ENCODE data around the gene ANKK1. TPM values are rescaled to one million over a fixed set of nuclear protein-coding genes. Genes with fewer than 3 reads are reported as not detected.

ANKK1 gene
- total RNA-seq, 1 donor from 2014 or later, result not detected

DNA sequence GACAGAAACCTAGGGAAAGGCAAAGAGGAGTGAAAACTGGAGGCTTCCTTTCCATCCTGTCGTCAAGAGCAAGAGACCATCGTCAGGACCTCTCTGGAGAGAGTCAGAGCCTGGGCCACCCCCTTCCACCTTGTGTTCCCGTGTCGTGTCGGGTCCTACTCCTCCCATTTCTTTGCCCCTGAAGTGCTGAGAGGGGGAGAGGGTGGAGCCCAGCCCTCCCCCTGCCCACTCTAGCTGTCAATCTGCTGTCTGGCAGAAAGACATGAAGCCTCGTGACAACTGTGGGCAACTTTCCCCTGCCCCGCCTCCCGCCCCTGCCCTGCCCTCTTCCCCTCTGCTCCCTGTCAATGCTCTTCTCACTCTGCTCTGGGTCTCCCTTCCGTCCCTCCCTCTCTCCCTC, 20.6 kb downstream of the ANKK1 start:
- H3K36me3 Mint-ChIP-seq (ENCODE audit: low read depth), result no peaks in the 10 kb centered on the region
- no peak overlapping the region for H3K4me3 Mint-ChIP-seq
- no peak for DNase-seq
- H3K4me1 Mint-ChIP-seq, result no peaks in the 10 kb centered on the region
- H3K27me3 Mint-ChIP-seq, result no peaks in the 10 kb centered on the region
- intact Hi-C loops (cut with micrococcal nuclease), result no loop called here
- no peaks in the 10 kb centered on the region for H3K9me3 Mint-ChIP-seq
- no peak overlapping the region for H3K27ac Mint-ChIP-seq

DNA sequence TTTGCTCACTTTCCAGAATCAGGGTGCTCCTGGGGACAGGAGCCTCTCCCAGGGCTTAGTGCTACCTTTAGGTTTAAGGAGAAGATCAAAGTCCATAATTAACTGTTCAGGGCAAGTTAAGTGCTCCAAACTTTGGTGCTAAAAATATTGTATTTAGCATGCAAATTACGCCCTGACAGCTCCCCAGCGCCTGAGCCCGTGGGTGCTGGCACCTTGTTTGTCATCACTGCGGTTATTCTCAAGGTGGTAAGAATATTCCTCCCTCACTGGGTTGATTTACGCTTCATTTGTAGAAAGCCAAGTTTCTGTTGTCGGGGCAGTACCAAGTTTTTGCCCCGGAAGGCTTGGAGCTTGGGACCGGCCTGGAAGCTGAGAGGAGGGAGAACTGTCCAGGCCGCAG, 21.3 kb downstream of the ANKK1 start:
- H3K27me3 Mint-ChIP-seq, result no peaks in the 10 kb centered on the region
- no peaks in the 10 kb centered on the region for H3K36me3 Mint-ChIP-seq (ENCODE audit: low read depth)
- no peak for DNase-seq
- no peaks in the 10 kb centered on the region for H3K4me1 Mint-ChIP-seq
- no peak overlapping the region for H3K4me3 Mint-ChIP-seq
- no peak overlapping the region for H3K27ac Mint-ChIP-seq
- intact Hi-C loops (cut with micrococcal nuclease), result no loop called here
- H3K9me3 Mint-ChIP-seq, result no peaks in the 10 kb centered on the region

- Mint-ChIP-seq H3K27ac (no peak overlapping the region), H3K4me3 (no peak overlapping the region), H3K9me3 (no peaks in the 10 kb centered on the region), H3K27me3 (no peaks in the 10 kb centered on the region), H3K4me1 (no peaks in the 10 kb centered on the region), H3K36me3 (ENCODE audit: low read depth) (no peaks in the 10 kb centered on the region)
- DNase-seq, result no peak
- intact Hi-C loops (cut with micrococcal nuclease), result no loop called here
These were observed 21.9 kb downstream of the ANKK1 start for GRCh38 chr11:113409526-113409925.

- H3K36me3 Mint-ChIP-seq (ENCODE audit: low read depth), result no peaks in the 10 kb centered on the region
- H3K27ac Mint-ChIP-seq, result no peak overlapping the region
- H3K9me3 Mint-ChIP-seq, result no peaks in the 10 kb centered on the region
- intact Hi-C loops (cut with micrococcal nuclease), result no loop called here
- no peak for DNase-seq
- H3K4me1 Mint-ChIP-seq, result no peaks in the 10 kb centered on the region
- H3K4me3 Mint-ChIP-seq, result no peak overlapping the region
- H3K27me3 Mint-ChIP-seq, result no peaks in the 10 kb centered on the region
These were observed 23.0 kb downstream of the ANKK1 start for GRCh38 chr11:113410414-113411135.

DNA sequence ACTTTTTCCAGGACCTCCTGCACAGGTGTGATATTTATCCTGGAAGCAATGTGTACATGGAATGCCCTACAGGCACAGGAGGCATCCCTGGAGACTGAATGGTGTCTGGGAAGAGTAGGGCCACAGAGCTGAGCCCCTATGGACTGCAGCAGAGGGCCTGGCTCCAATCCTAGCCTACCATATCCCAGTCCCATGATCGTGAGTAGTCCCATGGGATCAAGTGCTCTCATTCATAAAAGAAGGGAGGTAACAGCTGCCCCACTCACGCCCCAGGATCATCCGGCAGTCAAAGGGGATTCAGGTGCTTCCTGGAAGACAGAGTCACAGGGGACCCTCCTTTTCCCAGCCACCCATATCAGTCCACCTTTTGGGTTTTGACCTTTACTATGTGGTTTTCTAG, 24.0 kb downstream of the ANKK1 start:
- Mint-ChIP-seq H3K4me3 (no peak overlapping the region), H3K27ac (no peak overlapping the region), H3K27me3 (no peaks in the 10 kb centered on the region), H3K36me3 (ENCODE audit: low read depth) (no peaks in the 10 kb centered on the region), H3K4me1 (no peaks in the 10 kb centered on the region), H3K9me3 (no peaks in the 10 kb centered on the region)
- intact Hi-C loops (cut with micrococcal nuclease), result no loop called here
- DNase-seq, result no peak

- H3K36me3 Mint-ChIP-seq (ENCODE audit: low read depth), result no peaks in the 10 kb centered on the region
- H3K27me3 Mint-ChIP-seq, result no peaks in the 10 kb centered on the region
- intact Hi-C loops (cut with micrococcal nuclease), result no loop called here
- no peaks in the 10 kb centered on the region for H3K4me1 Mint-ChIP-seq
- no peak for DNase-seq
- H3K4me3 Mint-ChIP-seq, result no peak overlapping the region
- no peaks in the 10 kb centered on the region for H3K9me3 Mint-ChIP-seq
- no peak overlapping the region for H3K27ac Mint-ChIP-seq
These were observed 25.1 kb downstream of the ANKK1 start for GRCh38 chr11:113412675-113413074.

DNA sequence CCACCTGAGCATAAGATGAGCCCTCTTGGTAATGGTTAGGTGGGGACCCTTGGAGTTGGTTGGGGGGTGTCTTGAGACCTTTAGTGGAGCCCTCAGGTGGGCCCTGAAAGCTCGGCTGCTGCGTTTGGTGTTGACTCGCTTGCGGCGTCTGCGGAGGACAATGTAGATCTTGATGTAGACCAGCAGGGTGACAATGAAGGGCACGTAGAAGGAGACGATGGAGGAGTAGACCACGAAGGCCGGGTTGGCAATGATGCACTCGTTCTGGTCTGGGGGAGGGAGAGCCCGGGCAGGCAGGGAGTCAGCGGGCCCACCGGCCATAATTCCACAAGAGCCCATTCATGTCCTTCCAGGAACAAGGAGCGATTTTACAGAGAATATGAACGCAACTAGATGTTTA, 27.8 kb downstream of the ANKK1 start:
- Mint-ChIP-seq H3K9me3 (no peaks in the 10 kb centered on the region), H3K27ac (no peak overlapping the region), H3K36me3 (ENCODE audit: low read depth) (no peaks in the 10 kb centered on the region), H3K27me3 (no peaks in the 10 kb centered on the region), H3K4me3 (no peak overlapping the region), H3K4me1 (no peaks in the 10 kb centered on the region)
- intact Hi-C loops (cut with micrococcal nuclease), result no loop called here
- DNase-seq, result no peak

DNA sequence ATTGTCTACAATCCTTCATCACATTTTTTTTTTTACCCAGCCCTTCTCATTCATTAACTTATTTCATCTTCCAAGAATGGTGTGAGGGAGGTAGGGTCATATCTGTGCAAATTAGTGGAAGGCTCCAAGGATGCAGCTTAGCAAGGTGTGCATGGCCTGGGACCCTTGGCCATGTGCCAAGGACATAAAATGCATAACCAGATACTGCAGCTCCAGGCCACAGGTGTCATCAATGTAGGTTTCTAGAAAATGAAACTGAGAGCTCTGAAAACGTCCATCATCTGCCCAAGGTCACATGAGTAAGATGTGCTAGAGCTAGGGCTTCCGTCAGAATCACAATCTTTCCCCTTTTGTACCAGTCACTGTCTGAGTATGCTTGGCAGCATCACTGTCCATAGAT, 29.8 kb downstream of the ANKK1 start:
- intact Hi-C loops (cut with micrococcal nuclease), result no loop called here
- Mint-ChIP-seq H3K4me1 (no peaks in the 10 kb centered on the region), H3K27me3 (no peaks in the 10 kb centered on the region), H3K27ac (no peak overlapping the region), H3K36me3 (ENCODE audit: low read depth) (no peaks in the 10 kb centered on the region), H3K9me3 (no peaks in the 10 kb centered on the region), H3K4me3 (no peak overlapping the region)
- DNase-seq, result no peak

DNA sequence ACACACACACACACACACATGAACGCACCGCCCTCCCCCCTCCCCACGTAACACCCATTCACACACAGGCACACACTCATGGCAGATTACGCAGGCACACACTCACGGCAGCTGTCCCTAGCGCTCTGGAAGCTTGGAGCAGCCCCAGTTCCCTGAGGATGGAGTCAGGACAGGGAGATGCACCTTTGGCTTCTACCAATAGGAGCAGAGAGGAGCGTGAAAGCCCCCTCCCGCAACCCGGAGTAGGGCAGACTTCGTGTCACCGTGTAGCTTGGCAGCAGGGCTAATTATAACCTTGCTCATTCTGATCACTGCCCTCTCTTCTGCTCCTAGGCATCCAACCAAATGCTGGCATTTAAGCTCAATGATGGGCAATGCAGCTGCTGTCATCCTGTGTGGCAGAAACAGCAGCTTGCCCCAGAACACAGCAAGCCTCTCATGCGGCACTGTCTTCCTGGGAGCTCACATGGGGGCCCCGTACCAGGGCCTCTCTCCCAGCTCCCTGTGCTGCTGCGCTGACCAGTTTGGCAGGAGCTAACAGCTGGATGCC, 31.9 kb downstream of the ANKK1 start:
- intact Hi-C loops (cut with micrococcal nuclease), result no loop called here
- Mint-ChIP-seq H3K4me3 (no peak overlapping the region), H3K4me1 (no peaks in the 10 kb centered on the region), H3K9me3 (no peaks in the 10 kb centered on the region), H3K36me3 (ENCODE audit: low read depth) (no peaks in the 10 kb centered on the region), H3K27me3 (no peaks in the 10 kb centered on the region), H3K27ac (no peak overlapping the region)
- DNase-seq, result no peak

GRCh38 chr11:113420808-113421207, 33.2 kb downstream of the ANKK1 start:
- intact Hi-C loops (cut with micrococcal nuclease), result no loop called here
- Mint-ChIP-seq H3K36me3 (ENCODE audit: low read depth) (no peaks in the 10 kb centered on the region), H3K4me1 (no peaks in the 10 kb centered on the region), H3K27me3 (no peaks in the 10 kb centered on the region), H3K9me3 (no peaks in the 10 kb centered on the region), H3K4me3 (no peak overlapping the region), H3K27ac (no peak overlapping the region)
- DNase-seq, result no peak

GRCh38 chr11:113426686-113427085, 39.1 kb downstream of the ANKK1 start:
- H3K9me3 Mint-ChIP-seq, result no peaks in the 10 kb centered on the region
- H3K27me3 Mint-ChIP-seq, result no peaks in the 10 kb centered on the region
- H3K4me3 Mint-ChIP-seq, result no peak overlapping the region
- H3K27ac Mint-ChIP-seq, result no peak overlapping the region
- no peaks in the 10 kb centered on the region for H3K36me3 Mint-ChIP-seq (ENCODE audit: low read depth)
- no peak for DNase-seq
- intact Hi-C loops (cut with micrococcal nuclease), result no loop called here
- no peaks in the 10 kb centered on the region for H3K4me1 Mint-ChIP-seq

- no peak overlapping the region for H3K27ac Mint-ChIP-seq
- intact Hi-C loops (cut with micrococcal nuclease), result no loop called here
- no peaks in the 10 kb centered on the region for H3K27me3 Mint-ChIP-seq
- H3K4me3 Mint-ChIP-seq, result no peak overlapping the region
- no peaks in the 10 kb centered on the region for H3K36me3 Mint-ChIP-seq (ENCODE audit: low read depth)
- no peaks in the 10 kb centered on the region for H3K4me1 Mint-ChIP-seq
- H3K9me3 Mint-ChIP-seq, result no peaks in the 10 kb centered on the region
- DNase-seq, result no peak
These were observed 44.2 kb downstream of the ANKK1 start for GRCh38 chr11:113431746-113432145.

- Mint-ChIP-seq H3K9me3 (no peaks in the 10 kb centered on the region), H3K4me1 (no peaks in the 10 kb centered on the region), H3K36me3 (ENCODE audit: low read depth) (no peaks in the 10 kb centered on the region), H3K4me3 (no peak overlapping the region), H3K27ac (no peak overlapping the region), H3K27me3 (peaks cover 2% of the 10 kb centered on the region)
- no peak for DNase-seq
- intact Hi-C loops (cut with micrococcal nuclease), result no loop called here
These were observed 47.8 kb downstream of the ANKK1 start for GRCh38 chr11:113435190-113435968.

DNA sequence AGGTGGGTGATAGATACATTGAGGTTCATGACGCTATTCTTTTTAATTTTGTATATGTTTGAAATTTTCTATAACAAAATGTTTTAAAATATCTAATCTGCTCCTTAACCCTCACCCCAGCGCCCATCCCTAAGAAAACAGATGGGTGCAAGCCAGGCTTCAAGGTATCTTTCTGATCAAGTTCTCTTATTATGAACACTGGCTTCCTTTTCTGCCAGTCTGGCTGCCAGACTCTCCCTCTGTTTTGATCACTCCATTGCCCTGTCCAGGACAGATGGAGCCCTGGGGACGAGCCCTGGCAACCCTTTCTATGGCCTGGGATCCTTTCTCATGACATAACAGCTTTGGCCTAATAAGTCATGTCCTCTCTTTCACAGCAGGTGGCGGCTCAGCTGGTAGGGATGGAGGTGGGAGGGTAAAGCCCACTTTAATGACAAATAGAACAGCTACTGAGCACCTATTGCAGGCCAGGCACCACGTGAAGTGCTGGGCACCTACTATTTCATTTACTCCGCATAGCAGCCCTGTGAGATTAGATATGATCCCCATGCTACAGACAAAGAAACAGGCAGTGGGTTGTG, 49.2 kb downstream of the ANKK1 start:
- Mint-ChIP-seq H3K4me1 (no peaks in the 10 kb centered on the region), H3K9me3 (no peaks in the 10 kb centered on the region), H3K36me3 (ENCODE audit: low read depth) (no peaks in the 10 kb centered on the region), H3K27me3 (peaks cover 2% of the 10 kb centered on the region), H3K4me3 (no peak overlapping the region), H3K27ac (no peak overlapping the region)
- intact Hi-C loops (cut with micrococcal nuclease), result no loop called here
- no peak for DNase-seq

All from activated CD4-positive, alpha-beta T cell treated with anti-CD3 and anti-CD28 coated beads, Interleukin-2, amount 10 ng/mL, durations not matched to agents 24 days and 14 days (primary cell).